Upper lobe of left lung (tissue), 4 donors: ENCODE measurements around the gene SH3PXD2A.

Experiments
- CTCF ChIP-seq, 6 experiments: fragments of 450-650 bp in 4 of 6; fragments of 200-600 bp in 2 of 6; sonication (generic) in 2 of 6; IDR thresholded peaks; one replicate each; pipeline ENCODE4 v1.5.1; 2016 to 2019; ENCODE audit warnings: antibody characterized with exemption in 6 of 6
- POLR2A ChIP-seq, 4 donors: fragments of 450-650 bp; IDR thresholded peaks; one replicate each; pipeline ENCODE4 v1.5.1; 2016 to 2017; ENCODE audit warnings: antibody characterized with exemption in 4 of 4, mild to moderate bottlenecking in 2 of 4
- POLR2AphosphoS5 ChIP-seq, 2 donors: sonication (generic); formaldehyde crosslinking; IDR thresholded peaks; one replicate each; pipeline ENCODE4 v1.5.1; 2017; ENCODE audit warnings: antibody characterized with exemption in 2 of 2

- no peak for TF ChIP-seq POLR2A (IDR thresholded peaks at IDR 0.05)
- TF ChIP-seq POLR2AphosphoS5 (IDR thresholded peaks at IDR 0.05), result no peak
- TF ChIP-seq CTCF (IDR thresholded peaks at IDR 0.05), result no peak
These were observed 200.5 kb downstream of the SH3PXD2A start for GRCh38 chr10:103654925-103655324.
